Psoas muscle (tissue), 8 donors: ENCODE measurements around the gene STK36. TPM values are rescaled to one million over a fixed set of nuclear protein-coding genes. Genes with fewer than 3 reads are reported as not detected.
A peak's percentile ranks its signal among the peaks of the same experiment; 100 is the strongest.

ENCODE experiments used
- ATAC-seq, 4 donors: fragments of 200-7000 bp; cut with Tn5 transposase; one replicate each; pipeline ENCODE4 v1.9.1; 2020; ENCODE audit warnings: moderate library complexity in 3 of 4, mild to moderate bottlenecking in 2 of 4
- DNase-seq, 2 donors: peaks; one replicate each; pipeline ENCODE4 v3.0.0-alpha.2; 2020
- H3K27ac ChIP-seq: fragments of 200-600 bp; one replicate; pipeline ENCODE4 v1.8.0; 2022
- H3K27me3 ChIP-seq, 3 donors: fragments of 200-600 bp in 1 of 3; one replicate each; pipeline versions ENCODE4 v1.6.1 to v1.8.0; 2013 to 2022; ENCODE audit warnings: low read length in 2 of 3, mild to moderate bottlenecking in 2 of 3, moderate library complexity in 1 of 3; ENCODE audit not compliant: insufficient read depth in 3 of 3
- H3K36me3 ChIP-seq, 2 donors: fragments of 200-600 bp in 1 of 2; one replicate each; pipeline versions ENCODE4 v1.6.1 to v1.8.0; 2013 to 2022; ENCODE audit warnings: low read depth in 1 of 2, mild to moderate bottlenecking in 1 of 2, moderate library complexity in 1 of 2; ENCODE audit not compliant: insufficient read depth in 1 of 2
- H3K4me1 ChIP-seq: fragments of 200-600 bp; one replicate; pipeline ENCODE4 v1.8.0; 2022
- H3K4me3 ChIP-seq: fragments of 200-600 bp; one replicate; pipeline ENCODE4 v1.8.0; 2022; ENCODE audit warnings: mild to moderate bottlenecking
- H3K9me3 ChIP-seq: fragments of 200-600 bp; one replicate; pipeline ENCODE4 v1.8.0; 2022
- CTCF ChIP-seq: fragments of 200-600 bp; IDR thresholded peaks from one replicate; pipeline ENCODE4 v1.8.0; 2022; ENCODE audit warnings: antibody characterized with exemption
- WGBS, 3 donors: extraction: QIAGEN DNeasy Blood & Tissue Kit; methylation state at CpG; one replicate each; pipeline versions ENCODE4 v1.1.6 to v1.1.7; 2013; 5-methylcytosine and 5-hydroxymethylcytosine counted together
- intact Hi-C, 2 donors: fragments of 100-400 bp; cut with DNase I; formaldehyde crosslinking; loops; one replicate each; pipeline versions ENCODE4 v1.11.0 to v1.14.2; 2022
- polyA plus RNA-seq, 3 donors: library from polyadenylated mRNA; stranded (reverse); fragments of 200-250 nt; gene quantifications; one replicate each; pipeline ENCODE4 v1.2.3, GENCODE V29; 2013
- total RNA-seq, 4 donors: library from RNA; stranded (reverse); fragmentation: NEBNext Ultra II Directional in 2 of 4; extraction: Animal tissue kit (Norgen Biotek cat#: 25700) in 2 of 4; gene quantifications; one replicate each; pipeline versions ENCODE4 v1.2.1 to v1.2.4, GENCODE V29; 2021 to 2023
- donor health status: healthy with polysubstance abuse.
- donor health status: DM: no; HTN: no; CAD: no; lungs with moderate emphysema.
- donor health status: Bipolar disorder and iron deficiency.
- donor health status: healthy.
- donor health status: DM: yes; HTN: yes; CAD: no.
- donor health status: DM: no; HTN: no; CAD: no.
- donor health status: DM: no; HTN: no; CAD: no.
- donor health status: DM: yes; HTN: yes; CAD: no.

Gene STK36
- total and polyA plus RNA-seq, 7 donors = 3.7 to 11.3 (median 7.3) TPM

DNA sequence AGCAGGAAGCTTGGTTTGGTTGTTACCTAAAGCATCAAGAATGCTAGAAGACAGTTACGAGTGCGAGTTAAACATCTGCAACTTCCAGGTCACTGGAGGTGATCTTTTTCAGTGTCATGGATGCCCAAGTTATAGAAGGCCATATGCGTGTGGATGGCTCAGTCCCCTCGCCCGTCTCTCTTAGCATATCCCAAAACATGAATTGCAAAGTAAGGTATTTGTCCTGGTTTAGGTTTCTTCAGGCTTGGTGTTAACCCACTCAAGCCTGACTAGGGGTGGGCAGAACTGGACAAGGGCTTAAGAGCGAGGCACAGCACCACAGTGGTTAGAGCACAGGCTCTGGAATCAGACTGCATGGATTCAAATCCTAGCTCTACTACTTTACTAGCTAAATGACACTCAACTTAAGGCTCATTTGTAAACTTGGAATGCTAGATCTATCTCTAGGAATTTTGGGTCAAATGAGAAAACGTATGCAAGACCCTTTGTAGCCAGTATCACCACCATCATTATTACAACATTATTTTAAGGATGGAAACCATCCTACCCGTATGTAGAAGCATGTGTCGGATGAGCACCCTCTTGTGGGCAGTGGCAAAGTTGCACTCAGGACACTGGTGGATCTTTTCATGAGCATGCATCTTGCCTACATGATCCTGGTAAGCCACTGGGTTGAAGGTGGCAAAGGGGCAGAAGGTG is 23.6 kb upstream of the STK36 start:
- H3K27ac ChIP-seq = no peak overlapping the region
- peaks cover 12 to 99% of the 10 kb centered on the region in 2 donors for H3K36me3 ChIP-seq
- H3K27me3 ChIP-seq = no peaks in the 10 kb centered on the region
- peak in 1 of 2 donors; percentile 47 for DNase-seq
- H3K4me1 ChIP-seq = peaks cover 4% of the 10 kb centered on the region
- TF ChIP-seq CTCF = peak; percentile 83
- no peaks in the 10 kb centered on the region for H3K9me3 ChIP-seq
- intact Hi-C loops = no loop called here
- no peak overlapping the region for H3K4me3 ChIP-seq
- ATAC-seq = peak; percentile 72 to 86 (median 77)
- 64 to 74% (median 65%) methylated on average over 9 of the region's 9 CpGs for WGBS, 3 donors

- peaks cover 12 to 99% of the 10 kb centered on the region in 2 donors for H3K36me3 ChIP-seq
- peaks cover 4% of the 10 kb centered on the region for H3K4me1 ChIP-seq
- WGBS, 3 donors = 86 to 91% (median 90%) methylated on average over 9 to 11 of the region's 11 CpGs
- no peaks in the 10 kb centered on the region for H3K9me3 ChIP-seq
- ATAC-seq = peak in 2 of 4 donors; percentile 19 to 24
- intact Hi-C loops = no loop called here
- no peak overlapping the region for H3K27ac ChIP-seq
- no peak for TF ChIP-seq CTCF
- no peak for DNase-seq
- no peak overlapping the region for H3K4me3 ChIP-seq
- no peaks in the 10 kb centered on the region for H3K27me3 ChIP-seq
Observed at GRCh38 chr2:218648787-218649100, 23.1 kb upstream of the STK36 start.

GRCh38 chr2:218655751-218656150 is 16.1 kb upstream of the STK36 start:
- Histone ChIP-seq H3K4me3 (peak overlapping the region; percentile 44), H3K9me3 (no peaks in the 10 kb centered on the region), H3K27me3 (no peaks in the 10 kb centered on the region), H3K27ac (peak overlapping the region; percentile 93), H3K4me1 (peaks cover 50% of the 10 kb centered on the region), H3K36me3 (peaks cover 5 to 73% of the 10 kb centered on the region in 2 donors)
- DNase-seq = peak; percentile 57 to 86
- intact Hi-C loops = loop anchor here in 1 of 2 donors (5.0 kb wide), 3 partner anchors 48 to 248 kb away; partner anchors contain the start of gene PLCD4
- ATAC-seq = peak; percentile 84 to 90 (median 86)
- TF ChIP-seq CTCF = no peak
- WGBS, 3 donors = 31 to 50% (median 41%) methylated on average over 2 of the region's 2 CpGs

GRCh38 chr2:218658671-218659257 is 13.1 kb upstream of the STK36 start:
- WGBS, 3 donors = 3 to 5% (median 4%) methylated on average over 27 of the region's 27 CpGs
- peak overlapping the region; percentile 84 for H3K27ac ChIP-seq
- peaks cover 0 to 71% of the 10 kb centered on the region in 2 donors for H3K36me3 ChIP-seq
- DNase-seq (no peak), ATAC-seq (no peak)
- TF ChIP-seq CTCF = no peak
- H3K4me3 ChIP-seq = peak overlapping the region; percentile 95
- intact Hi-C loops = loop anchor here in 1 of 2 donors (5.0 kb wide), 3 partner anchors 51 to 251 kb away; partner anchors contain the start of gene PLCD4
- H3K4me1 ChIP-seq = peaks cover 50% of the 10 kb centered on the region
- no peaks in the 10 kb centered on the region for H3K27me3 ChIP-seq
- no peaks in the 10 kb centered on the region for H3K9me3 ChIP-seq
